CD1c-positive myeloid dendritic cell (primary cell): Measurements from ENCODE around the gene MYO1G.

Source experiments
- DNase-seq: peaks from one replicate; pipeline ENCODE4 v3.0.0-alpha.2; 2016; ENCODE audit errors: extremely low spot score

MYO1G gene

GRCh38 chr7:44967571-44968446 lies 11.0 kb downstream of the MYO1G start:
- DNase-seq = no peak

- DNase-seq = no peak
Measured at GRCh38 chr7:44966731-44967538, 11.9 kb downstream of the MYO1G start.

GRCh38 chr7:44965937-44966730 lies 12.7 kb downstream of the MYO1G start:
- no peak for DNase-seq

GRCh38 chr7:44965441-44965903 lies 13.3 kb downstream of the MYO1G start:
- no peak for DNase-seq

GRCh38 chr7:44964831-44965440 lies 13.9 kb downstream of the MYO1G start:
- DNase-seq = no peak

GRCh38 chr7:44964384-44964830 lies 14.4 kb downstream of the MYO1G start:
- no peak for DNase-seq

- no peak for DNase-seq
Measured at GRCh38 chr7:44963364-44964290, 15.2 kb downstream of the MYO1G start.

- peak; percentile 11 for DNase-seq
Measured at GRCh38 chr7:44962483-44963251, 16.1 kb downstream of the MYO1G start.

GRCh38 chr7:44961844-44962482 lies 16.9 kb downstream of the MYO1G start:
- DNase-seq = no peak

- no peak for DNase-seq
Measured at GRCh38 chr7:44960011-44960580, 18.7 kb downstream of the MYO1G start.

GRCh38 chr7:44959433-44959951 lies 19.3 kb downstream of the MYO1G start:
- peak; percentile 34 for DNase-seq

- no peak for DNase-seq
Measured at GRCh38 chr7:44958645-44959344, 20.0 kb downstream of the MYO1G start.

GRCh38 chr7:44956157-44956766 lies 22.6 kb downstream of the MYO1G start:
- DNase-seq = no peak

GRCh38 chr7:44955733-44956132 lies 23.1 kb downstream of the MYO1G start:
- DNase-seq = no peak

GRCh38 chr7:44953156-44953555 lies 25.7 kb downstream of the MYO1G start:
- DNase-seq = no peak

- no peak for DNase-seq
Measured at GRCh38 chr7:44949303-44949702, 29.5 kb downstream of the MYO1G start.

GRCh38 chr7:44945479-44945878 lies 33.3 kb downstream of the MYO1G start:
- no peak for DNase-seq
